ENCODE results near the gene ARID1B.

- TF ChIP-seq CTCF (IDR thresholded peaks at IDR 0.05; ENCODE audit: insufficient read depth, low read depth, low read length), result no peak
- TF ChIP-seq EZH2 (IDR thresholded peaks at IDR 0.05; ENCODE audit: insufficient read depth, low read length), result no peak
Observed at GRCh38 chr6:156955494-156956183, 178.5 kb downstream of the ARID1B start.

Measured in astrocyte (in vitro differentiated cells and primary cell).